HepG2 (cell line): ENCODE results near the gene S100G. TPM values are rescaled to one million over a fixed set of nuclear protein-coding genes. Genes with fewer than 3 reads are reported as not detected.

Source experiments
- ATAC-seq: fragments of 200-7000 bp; cut with Tn5 transposase; 3 replicates; pipeline ENCODE4 v1.9.1; 2020; ENCODE audit warnings: mild to moderate bottlenecking, moderate library complexity
- BruUV-seq: library from RNA; stranded (reverse); fragments of 400-500 nt; replicated peaks from 2 replicates; lab custom pipeline; 2021; lab: Mats Ljungman, UMichigan
- CTCF ChIA-PET: fragments of 300-600 bp; formaldehyde crosslinking; extraction: SDS; loops from one replicate; lab custom pipeline; 2021; ENCODE audit warnings: low total read pairs, inconsistent platforms, low intra/inter-chr PET ratio; lab: Yijun Ruan, JAX
- POLR2A ChIA-PET: fragments of 350-600 bp; sonication (Branson Sonifier 250); formaldehyde crosslinking; loops from one replicate; lab custom pipeline; 2020; ENCODE audit warnings: antibody characterized with exemption, inconsistent platforms; lab: Yijun Ruan, JAX
- DNase-seq: peaks from one replicate; pipeline ENCODE4 v3.0.0-alpha.2; 2015; ENCODE audit warnings: low spot score
- FAIRE-seq: peaks from 3 replicates; lab custom pipeline; 2011; peaks lifted over from hg19 to GRCh38; lab: Jason Lieb, UNC
- H2AFZ ChIP-seq: one replicate; pipeline ENCODE4 v1.6.1; 2011; ENCODE audit warnings: low read length, inconsistent platforms
- H3K27ac ChIP-seq: fragments of 300-600 bp; 3 replicates; pipeline ENCODE4 v1.8.0; 2011; ENCODE audit warnings: mixed run types, mild to moderate bottlenecking, mixed read lengths, low read length, inconsistent platforms; ENCODE audit not compliant: insufficient read depth; ENCODE audit errors: extremely low read length
- H3K27me3 ChIP-seq, 2 experiments: fragments of 200-600 bp in 1 of 2; 2 replicates in 1 of 2; 3 replicates in 1 of 2; pipeline versions ENCODE4 v1.6.0 to v1.8.0; 2011; ENCODE audit warnings: low read length in 2 of 2, mild to moderate bottlenecking in 2 of 2, moderate library complexity in 2 of 2, inconsistent platforms in 1 of 2; ENCODE audit not compliant: insufficient read depth in 2 of 2, control insufficient read depth in 1 of 2
- H3K36me3 ChIP-seq, 2 experiments: fragments of 200-600 bp in 1 of 2; replicated peaks in 1 of 2; 2 replicates in 1 of 2; 3 replicates in 1 of 2; pipeline versions ENCODE4 v1.5.1 to v1.8.0; 2011; ENCODE audit warnings: low read length in 2 of 2, inconsistent platforms in 1 of 2; ENCODE audit not compliant: insufficient read depth in 2 of 2, control insufficient read depth in 1 of 2
- H3K4me1 ChIP-seq: 2 replicates; pipeline ENCODE4 v1.5.1; 2012; ENCODE audit warnings: low read length, inconsistent platforms; ENCODE audit not compliant: insufficient read depth
- H3K4me2 ChIP-seq: 2 replicates; pipeline ENCODE4 v1.6.0; 2011; ENCODE audit warnings: low read depth, low read length, inconsistent platforms
- H3K4me3 ChIP-seq, 3 experiments: fragments of 200-600 bp in 1 of 3; sonication (generic), shearing (Covaris generic) in 1 of 3; replicated peaks in 1 of 3; 2 replicates each; pipeline ENCODE4 v1.5.1; 2011 to 2016; ENCODE audit warnings: low read length in 3 of 3, inconsistent platforms in 2 of 3, low read depth in 2 of 3, mild to moderate bottlenecking in 2 of 3, control low read depth in 1 of 3, mixed read lengths in 1 of 3; ENCODE audit not compliant: insufficient read depth in 1 of 3
- H3K79me2 ChIP-seq: one replicate; pipeline ENCODE4 v1.6.1; 2011; ENCODE audit warnings: low read length, inconsistent platforms; ENCODE audit not compliant: insufficient read depth
- H3K9ac ChIP-seq: 2 replicates; pipeline ENCODE4 v1.6.0; 2011; ENCODE audit warnings: mild to moderate bottlenecking, low read depth, low read length, inconsistent platforms; ENCODE audit not compliant: insufficient read depth
- H3K9me3 ChIP-seq: 2 replicates; pipeline ENCODE4 v1.5.1; 2012; ENCODE audit warnings: mild to moderate bottlenecking, low read length
- H4K20me1 ChIP-seq: 2 replicates; pipeline ENCODE4 v1.6.0; 2011; ENCODE audit warnings: inconsistent platforms, mild to moderate bottlenecking, low read length, moderate library complexity; ENCODE audit not compliant: insufficient read depth
- CHD4 ChIP-seq: fragments of 200-600 bp; sonication (generic); IDR thresholded peaks from 2 replicates; pipeline ENCODE4 v1.7.0; 2017; ENCODE audit warnings: mild to moderate bottlenecking, low read length, borderline replicate concordance
- GABPB1 ChIP-seq: IDR thresholded peaks from 2 replicates; pipeline ENCODE4 v1.6.1; 2016; ENCODE audit warnings: mild to moderate bottlenecking, missing genetic modification reagents, moderate library complexity, missing compliant biosample characterization
- GPN1 ChIP-seq: sonication (generic); formaldehyde crosslinking; IDR thresholded peaks from 2 replicates; pipeline ENCODE4 v1.5.1; 2020; ENCODE audit warnings: missing genetic modification reagents, borderline replicate concordance
- HBP1 ChIP-seq: IDR thresholded peaks from 2 replicates; pipeline ENCODE4 v1.6.1; 2016; ENCODE audit warnings: low read depth, control low read depth
- KMT2B ChIP-seq: IDR thresholded peaks from 2 replicates; pipeline ENCODE4 v1.6.1; 2016; ENCODE audit warnings: missing genetic modification reagents, missing compliant biosample characterization
- NFIC ChIP-seq: IDR thresholded peaks from 2 replicates; pipeline ENCODE4 v1.6.1; 2012; ENCODE audit warnings: mild to moderate bottlenecking, low read length, inconsistent platforms
- PHF20 ChIP-seq: sonication (generic); formaldehyde crosslinking; IDR thresholded peaks from 2 replicates; pipeline ENCODE4 v1.5.0; 2020; ENCODE audit warnings: mild to moderate bottlenecking, missing genetic modification reagents
- THAP7 ChIP-seq: sonication (generic); formaldehyde crosslinking; IDR thresholded peaks from 2 replicates; pipeline ENCODE4 v1.8.1; 2023; ENCODE audit warnings: mild to moderate bottlenecking, missing genetic modification reagents
- TIGD3 ChIP-seq: sonication (generic); formaldehyde crosslinking; IDR thresholded peaks from 2 replicates; pipeline ENCODE4 v1.5.1; 2020; ENCODE audit warnings: mild to moderate bottlenecking, missing genetic modification reagents, borderline replicate concordance
- ZFP41 ChIP-seq: sonication (generic); formaldehyde crosslinking; IDR thresholded peaks from 2 replicates; pipeline ENCODE4 v1.4.0; 2020; ENCODE audit warnings: mild to moderate bottlenecking, missing genetic modification reagents, borderline replicate concordance
- ZNF10 ChIP-seq: sonication (generic); formaldehyde crosslinking; IDR thresholded peaks from 2 replicates; pipeline ENCODE4 v1.4.0; 2020; ENCODE audit warnings: mild to moderate bottlenecking, low read depth, missing genetic modification reagents, borderline replicate concordance
- ZNF451 ChIP-seq: sonication (generic); formaldehyde crosslinking; IDR thresholded peaks from 2 replicates; pipeline ENCODE4 v1.5.0; 2020; ENCODE audit warnings: mild to moderate bottlenecking, missing genetic modification reagents
- ZNF513 ChIP-seq: sonication (generic); formaldehyde crosslinking; conservative IDR thresholded peaks from 2 replicates; pipeline ENCODE4 v1.5.0; 2020; ENCODE audit warnings: missing genetic modification reagents
- ZNF577 ChIP-seq: sonication (generic); formaldehyde crosslinking; IDR thresholded peaks from 2 replicates; pipeline ENCODE4 v1.4.0; 2020; ENCODE audit warnings: mild to moderate bottlenecking, low read depth, missing genetic modification reagents, borderline replicate concordance
- ZNF598 ChIP-seq: sonication (generic); formaldehyde crosslinking; IDR thresholded peaks from 2 replicates; pipeline ENCODE4 v1.5.1; 2020; ENCODE audit warnings: mild to moderate bottlenecking, missing genetic modification reagents, borderline replicate concordance
- ZNF878 ChIP-seq: sonication (generic); formaldehyde crosslinking; IDR thresholded peaks from 2 replicates; pipeline ENCODE4 v1.8.1; 2023; ENCODE audit warnings: mild to moderate bottlenecking, missing genetic modification reagents, moderate library complexity
- WGBS: methylation state at CpG from one replicate; pipeline ENCODE4 v1.1.6; 2017; ENCODE audit warnings: low lambda C conversion rate; 5-methylcytosine and 5-hydroxymethylcytosine counted together
- in situ Hi-C: cut with HindIII; loops from 2 replicates; pipeline ENCODE4 v1.10.0; 2017; ENCODE audit warnings: low pct_unique_long_range_greater_than_20kb; ENCODE audit not compliant: extremely low pct_ligation_motif_present
- intact Hi-C: fragments of 100-400 bp; cut with micrococcal nuclease; formaldehyde crosslinking; loops from one replicate; pipeline ENCODE4 v1.10.0; 2022; ENCODE audit not compliant: unreplicated experiment
- polyA plus RNA-seq, 8 experiments: library from polyadenylated mRNA; depleted of rRNA in 3 of 8; stranded (reverse) in 7 of 8; unstranded in 1 of 8; fragments of >200 nt; fragmentation: Illumina TruSeq in 4 of 8; extraction: Trizol in 4 of 8; gene quantifications; 2 replicates each; pipeline versions ENCODE4 v1.2.1 to v1.2.3, GENCODE V29; 2011 to 2016; ENCODE audit warnings: low read depth in 4 of 8, missing spikeins in 1 of 8, mixed read lengths in 1 of 8; ENCODE audit not compliant: insufficient read depth in 1 of 8
- total RNA-seq, 5 experiments: library from RNA; depleted of rRNA; stranded (reverse); fragments of >200 nt; fragmentation: Illumina TruSeq; extraction: Trizol; gene quantifications; 2 replicates each; pipeline ENCODE4 v1.2.3, GENCODE V29; 2016; ENCODE audit warnings: low read depth in 1 of 5

The S100G gene
- total and polyA plus RNA-seq, 2 of the 13 experiments (the other 11 are each of a cell fraction or from before 2014, with no cell fraction given) = not detected

- BruUV-seq = no TSS peak
- DNase-seq = no peak
- no peak for FAIRE-seq
- in situ Hi-C loops = no loop called here
- Histone ChIP-seq H3K9ac (no peak overlapping the region), H3K4me1 (peaks cover 15% of the 10 kb centered on the region), H3K27ac (no peak overlapping the region), H3K9me3 (no peaks in the 10 kb centered on the region), H3K79me2 (no peaks in the 10 kb centered on the region), H2AFZ (no peak overlapping the region), H3K36me3 (peaks cover 8 to 16% of the 10 kb centered on the region in 2 experiments; a peak in 4 of 5 replicates), H3K27me3 (no peaks in the 10 kb centered on the region), H3K4me3 (no peak overlapping the region), H4K20me1 (no peaks in the 10 kb centered on the region), H3K4me2 (no peak overlapping the region)
- intact Hi-C loops = no loop called here
- WGBS = 100% methylated on average over 3 of the region's 3 CpGs
- ChIA-PET CTCF (no interaction called here), POLR2A (interaction anchor here (1.1 kb wide), 1 partner anchor 32 kb away, joined by 3 read pairs; the partner anchor contains the start of gene SYAP1)
- no peak for ATAC-seq
- TF ChIP-seq HBP1 (CRISPR knock-in tag) = no peak
- TF ChIP-seq THAP7 (CRISPR knock-in tag) = no peak
- TF ChIP-seq CHD4 = no peak
- no peak for TF ChIP-seq GPN1
- no peak for TF ChIP-seq KMT2B
- TF ChIP-seq GABPB1 (CRISPR knock-in tag) = no peak
- no peak for TF ChIP-seq ZFP41 (CRISPR knock-in tag)
- no peak for TF ChIP-seq ZNF10 (CRISPR knock-in tag)
- no peak for TF ChIP-seq TIGD3 (CRISPR knock-in tag)
- TF ChIP-seq PHF20 (CRISPR knock-in tag) = no peak
- no peak for TF ChIP-seq ZNF451 (CRISPR knock-in tag)
- TF ChIP-seq ZNF878 (CRISPR knock-in tag) = no peak
- TF ChIP-seq ZNF577 (CRISPR knock-in tag) = no peak
- TF ChIP-seq ZNF513 (CRISPR knock-in tag) = no peak
- TF ChIP-seq NFIC = no peak
- TF ChIP-seq ZNF598 (CRISPR knock-in tag) = no peak
Measured at GRCh38 chrX:16687514-16687913, 37.6 kb downstream of the S100G start.
